Endothelial cell of umbilical vein (primary cell): ENCODE results near the gene SULF2. TPM values are rescaled to one million over a fixed set of nuclear protein-coding genes. Genes with fewer than 3 reads are reported as not detected.

ENCODE experiments used
- BruUV-seq: library from RNA; stranded (reverse); fragments of 400-500 nt; replicated peaks from 2 replicates; lab custom pipeline; 2021; lab: Mats Ljungman, UMichigan
- CTCF ChIA-PET: fragments of 300-600, 350-600 bp; sonication (Branson Sonifier 250); formaldehyde crosslinking; loops from one replicate; lab custom pipeline; 2021; ENCODE audit warnings: antibody characterized with exemption, inconsistent platforms; lab: Charles Lee
- POLR2A ChIA-PET: fragments of 300-600, 350-600 bp; sonication (Branson Sonifier 250); formaldehyde crosslinking; loops from one replicate; lab custom pipeline; 2021; ENCODE audit warnings: antibody characterized with exemption, inconsistent platforms; lab: Charles Lee
- DNase-seq: peaks from one replicate; pipeline ENCODE4 v3.0.0-alpha.2; 2011; ENCODE audit warnings: low read depth, low spot score
- FAIRE-seq: peaks from 2 replicates; lab custom pipeline; 2011; peaks lifted over from hg19 to GRCh38; lab: Jason Lieb, UNC
- H2AFZ ChIP-seq: 2 replicates; pipeline ENCODE4 v1.6.0; 2012; ENCODE audit warnings: low read depth, low read length, control low read depth, inconsistent platforms
- H3K27ac ChIP-seq: 2 replicates; pipeline ENCODE4 v1.5.1; 2011; ENCODE audit warnings: low read depth, mild to moderate bottlenecking, control low read depth, low read length, moderate library complexity; ENCODE audit not compliant: insufficient read depth
- H3K27me3 ChIP-seq, 2 experiments: 2 replicates each; pipeline versions ENCODE4 v1.6.0 to v1.6.1; 2011; ENCODE audit warnings: low read length in 2 of 2, mixed read lengths in 1 of 2; ENCODE audit not compliant: control insufficient read depth in 2 of 2, insufficient read depth in 2 of 2
- H3K36me3 ChIP-seq, 2 experiments: 2 replicates in 1 of 2; 3 replicates in 1 of 2; pipeline ENCODE4 v1.5.1; 2011; ENCODE audit warnings: low read length in 2 of 2, mild to moderate bottlenecking in 1 of 2, moderate library complexity in 1 of 2; ENCODE audit not compliant: control insufficient read depth in 2 of 2, insufficient read depth in 2 of 2; ENCODE audit errors: extremely low read depth in 1 of 2
- H3K4me1 ChIP-seq: 3 replicates; pipeline ENCODE4 v1.5.1; 2011; ENCODE audit warnings: mild to moderate bottlenecking, low read length; ENCODE audit not compliant: control insufficient read depth, insufficient read depth; ENCODE audit errors: extremely low read depth
- H3K4me2 ChIP-seq: 2 replicates; pipeline ENCODE4 v1.6.1; 2011; ENCODE audit warnings: low read length, control low read depth, mixed read lengths; ENCODE audit not compliant: insufficient read depth
- H3K4me3 ChIP-seq, 3 experiments: fragments of 200-600 bp in 1 of 3; sonication (generic), shearing (Covaris generic) in 1 of 3; replicated peaks in 1 of 3; 2 replicates each; pipeline ENCODE4 v1.5.1; 2011 to 2016; ENCODE audit warnings: control low read depth in 3 of 3, low read length in 3 of 3, mild to moderate bottlenecking in 2 of 3, inconsistent platforms in 1 of 3, low read depth in 1 of 3, moderate library complexity in 1 of 3; ENCODE audit not compliant: insufficient read depth in 1 of 3
- H3K79me2 ChIP-seq: 2 replicates; pipeline ENCODE4 v1.6.0; 2012; ENCODE audit warnings: low read length, inconsistent platforms; ENCODE audit not compliant: control insufficient read depth, insufficient read depth
- H3K9ac ChIP-seq: replicated peaks from 2 replicates; pipeline ENCODE3; 2011; ENCODE audit warnings: low read length, control low read depth; ENCODE audit not compliant: insufficient read depth; ENCODE audit errors: extremely low read depth
- H3K9me1 ChIP-seq: replicated peaks from 3 replicates; pipeline ENCODE4 v1.6.0; 2011; ENCODE audit warnings: mild to moderate bottlenecking, low read length; ENCODE audit not compliant: control insufficient read depth, insufficient read depth; ENCODE audit errors: extremely low read depth
- H3K9me3 ChIP-seq: replicated peaks from 2 replicates; pipeline ENCODE4 v1.5.1; 2012; ENCODE audit warnings: low read length, inconsistent platforms; ENCODE audit not compliant: control insufficient read depth, insufficient read depth
- H4K20me1 ChIP-seq: replicated peaks from 2 replicates; pipeline ENCODE3; 2011; ENCODE audit warnings: mild to moderate bottlenecking, low read length; ENCODE audit not compliant: control insufficient read depth, insufficient read depth; ENCODE audit errors: extremely low read depth
- CTCF ChIP-seq, 2 donors: IDR thresholded peaks; 1 replicate in 1 of 2; 2 replicates in 1 of 2; pipeline ENCODE4 v1.5.1; 2011; ENCODE audit warnings: low read length in 2 of 2, mild to moderate bottlenecking in 2 of 2, moderate library complexity in 2 of 2, control low read depth in 1 of 2, inconsistent platforms in 1 of 2, low read depth in 1 of 2; ENCODE audit not compliant: insufficient read depth in 1 of 2; ENCODE audit errors: extremely low read depth in 1 of 2
- EZH2 ChIP-seq: IDR thresholded peaks from 2 replicates; pipeline ENCODE4 v1.6.1; 2012; ENCODE audit warnings: borderline replicate concordance, low read depth, mild to moderate bottlenecking, moderate library complexity, low read length, inconsistent platforms; ENCODE audit not compliant: severe bottlenecking
- FOS ChIP-seq: IDR thresholded peaks from 2 replicates; pipeline ENCODE4 v1.6.1; 2011; ENCODE audit warnings: mild to moderate bottlenecking, low read length, moderate library complexity, borderline replicate concordance; ENCODE audit not compliant: insufficient read depth
- GATA2 ChIP-seq: IDR thresholded peaks from 2 replicates; pipeline ENCODE4 v1.7.0; 2011; ENCODE audit warnings: low read depth, mild to moderate bottlenecking, moderate library complexity, mixed read lengths, low read length; ENCODE audit not compliant: insufficient read length, insufficient read depth
- JUN ChIP-seq: IDR thresholded peaks from 2 replicates; pipeline ENCODE4 v1.6.1; 2011; ENCODE audit warnings: borderline replicate concordance, low read depth; ENCODE audit not compliant: insufficient read length, insufficient read depth
- MYC ChIP-seq: IDR thresholded peaks from one replicate; pipeline ENCODE4 v1.6.1; 2011; ENCODE audit warnings: mild to moderate bottlenecking, low read depth, low read length
- POLR2A ChIP-seq: IDR thresholded peaks from 2 replicates; pipeline ENCODE4 v1.6.1; 2012; ENCODE audit warnings: low read depth, mild to moderate bottlenecking, control low read depth, low read length
- POLR2AphosphoS5 ChIP-seq: IDR thresholded peaks from 2 replicates; pipeline ENCODE4 v1.6.1; 2012; ENCODE audit warnings: low read depth, mild to moderate bottlenecking, control low read depth, low read length, moderate library complexity; ENCODE audit not compliant: insufficient read depth
- dilution Hi-C: fragments of 300-500 bp; cut with MboI; formaldehyde crosslinking; loops from one replicate; pipeline ENCODE4 v1.15.0; 2019; ENCODE audit warnings: low sequenced_read_pairs; ENCODE audit not compliant: extremely low pct_ligation_motif_present
- intact Hi-C: fragments of 100-400 bp; cut with micrococcal nuclease; formaldehyde crosslinking; loops from one replicate; pipeline ENCODE4 v1.10.0; 2022
- polyA plus RNA-seq, 4 experiments: library from polyadenylated mRNA; depleted of rRNA in 3 of 4; stranded (reverse) in 3 of 4; unstranded in 1 of 4; fragments of >200 nt; gene quantifications; 2 replicates each; pipeline versions ENCODE4 v1.2.1 to v1.2.3, GENCODE V29; 2011 to 2012; ENCODE audit warnings: missing spikeins in 1 of 4
- total RNA-seq: library from RNA; stranded (reverse); gene quantifications from 2 replicates; pipeline ENCODE4 v1.2.3, GENCODE V29; 2021
- TF ChIP-seq, protein P1 (sequence below): IDR thresholded peaks from 2 replicates; pipeline ENCODE4 v1.6.1; 2011; ENCODE audit not compliant: insufficient read depth, insufficient read length

The SULF2 gene
- total and polyA plus RNA-seq, 2 donors (not counting 3 experiments of a cell fraction or from before 2014, with no cell fraction given) = 58.5 to 160 TPM

- Histone ChIP-seq H3K79me2 (no peaks in the 10 kb centered on the region), H3K4me3 (no peak overlapping the region), H3K4me1 (no peaks in the 10 kb centered on the region), H3K27me3 (no peaks in the 10 kb centered on the region), H3K4me2 (no peak overlapping the region), H3K9me1 (no peaks in the 10 kb centered on the region), H3K36me3 (no peaks in the 10 kb centered on the region), H3K27ac (no peak overlapping the region), H4K20me1 (no peaks in the 10 kb centered on the region), H3K9ac (no peak overlapping the region), H3K9me3 (no peaks in the 10 kb centered on the region), H2AFZ (no peak overlapping the region)
- dilution Hi-C loops (no loop called here), intact Hi-C loops (no loop called here)
- DNase-seq (no peak), FAIRE-seq (no peak)
- ChIA-PET POLR2A (no interaction called here), CTCF (interaction anchor here (1.2 kb wide), 1 partner anchor 13 kb away, joined by 3 read pairs; no protein-coding TSS in a partner anchor)
- TF ChIP-seq EZH2 (no peak), FOS (no peak), POLR2AphosphoS5 (no peak), GATA2 (no peak)
- no TSS peak for BruUV-seq
These were observed 47.4 kb downstream of the SULF2 start for GRCh38 chr20:47737923-47738322.

DNA sequence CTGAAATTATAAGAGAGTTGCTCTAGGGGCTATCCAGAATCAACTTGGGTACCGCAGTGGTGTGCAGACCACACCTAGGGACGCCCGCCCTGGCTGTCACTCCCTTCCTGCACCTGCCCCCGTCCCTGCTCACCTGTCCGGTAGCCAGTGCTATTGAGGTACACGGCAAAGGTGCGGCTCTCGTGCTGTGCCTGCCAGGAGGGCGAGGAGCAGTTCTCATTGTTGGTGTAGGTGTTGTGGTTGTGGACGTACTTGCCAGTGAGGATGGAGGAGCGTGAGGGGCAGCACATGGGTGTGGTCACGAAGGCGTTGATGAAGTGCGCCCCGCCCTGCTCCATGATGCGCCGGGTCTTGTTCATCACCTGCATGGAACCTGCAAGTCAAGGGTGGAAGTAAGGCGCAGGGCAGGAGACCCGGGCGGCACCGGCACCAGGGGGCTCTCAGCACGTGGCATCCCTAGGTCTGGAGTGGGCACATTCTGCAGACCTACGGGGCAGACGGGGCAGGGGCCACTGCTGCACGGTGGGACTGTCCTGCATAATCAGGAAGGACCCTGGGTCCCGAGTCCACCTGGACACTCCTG lies 48.6 kb downstream of the SULF2 start:
- Histone ChIP-seq H3K4me3 (no peak overlapping the region), H2AFZ (no peak overlapping the region), H3K79me2 (no peaks in the 10 kb centered on the region), H3K9ac (no peak overlapping the region), H3K27me3 (no peaks in the 10 kb centered on the region), H4K20me1 (no peaks in the 10 kb centered on the region), H3K36me3 (no peaks in the 10 kb centered on the region), H3K4me1 (no peaks in the 10 kb centered on the region), H3K27ac (no peak overlapping the region), H3K4me2 (no peak overlapping the region), H3K9me3 (no peaks in the 10 kb centered on the region), H3K9me1 (no peaks in the 10 kb centered on the region)
- no TSS peak for BruUV-seq
- TF ChIP-seq, protein P1, sequence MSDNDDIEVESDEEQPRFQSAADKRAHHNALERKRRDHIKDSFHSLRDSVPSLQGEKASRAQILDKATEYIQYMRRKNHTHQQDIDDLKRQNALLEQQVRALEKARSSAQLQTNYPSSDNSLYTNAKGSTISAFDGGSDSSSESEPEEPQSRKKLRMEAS = no peak
- TF ChIP-seq CTCF (IDR thresholded peaks at IDR 0.05; ENCODE audit: extremely low read depth in 1 of 2, insufficient read depth in 1 of 2, low read depth in 1 of 2, low read length in 2 of 2) (no peak), JUN (no peak), POLR2AphosphoS5 (no peak), FOS (no peak), POLR2A (no peak), EZH2 (no peak), MYC (no peak), GATA2 (no peak)
- POLR2A ChIA-PET = no interaction called here
- FAIRE-seq (no peak), DNase-seq (no peak)
- dilution Hi-C loops (no loop called here), intact Hi-C loops (no loop called here)
- CTCF ChIA-PET = no interaction called here
